ENCODE measurements around the gene GFRA1. TPM values are rescaled to one million over a fixed set of nuclear protein-coding genes. Genes with fewer than 3 reads are reported as not detected.

The GFRA1 gene
- total and polyA plus RNA-seq, 2 of the 4 experiments (the other 2 are of a cell fraction), result 9.1 to 9.3 TPM

- H3K36me3 ChIP-seq (ENCODE audit: control insufficient read depth, insufficient read depth, low read length), result no peaks in the 10 kb centered on the region
- H4K8ac ChIP-seq (ENCODE audit: low read depth in 2 of 2, low read length in 2 of 2), result no peak overlapping the region
- H2AK5ac ChIP-seq (ENCODE audit: low read depth, low read length), result no peak overlapping the region
- H3K79me1 ChIP-seq (ENCODE audit: low read depth in 1 of 2, low read length in 2 of 2), result no peaks in the 10 kb centered on the region
- CTCF ChIA-PET, result interaction anchor here (1.1 kb wide), 1 partner anchor 371 kb away, joined by 3 read pairs; no protein-coding TSS in a partner anchor
- no peaks in the 10 kb centered on the region for H4K20me1 ChIP-seq (ENCODE audit: insufficient read depth, low read length)
- no peaks in the 10 kb centered on the region for H3K27me3 ChIP-seq (ENCODE audit: control insufficient read depth, insufficient read depth, low read length)
- H2BK20ac ChIP-seq (ENCODE audit: low read depth, low read length), result no peak overlapping the region
- no peaks in the 10 kb centered on the region for H3K9me1 ChIP-seq (ENCODE audit: insufficient read depth, low read length)
- no peak overlapping the region for H2AK9ac ChIP-seq (replicated peaks; ENCODE audit: low read depth, low read length, poor library complexity)
- no peak overlapping the region for H3K18ac ChIP-seq (ENCODE audit: low read depth, low read length)
- no peak overlapping the region for H3K4me2 ChIP-seq (ENCODE audit: low read depth, low read length)
- H3K4ac ChIP-seq (ENCODE audit: low read depth, low read length), result no peak overlapping the region
- WGBS, 2 experiments (ENCODE audit: extremely low coverage in 2 of 2, insufficient read length in 1 of 2), result no CpG with 5 or more reads among the region's 6 CpGs
- no peak overlapping the region for H3K23ac ChIP-seq (ENCODE audit: low read depth, low read length)
- no peak overlapping the region for H4K5ac ChIP-seq (ENCODE audit: low read depth, low read length)
- in situ Hi-C loops (cut with MboI; ENCODE audit: low sequenced_read_pairs) (no loop called here), intact Hi-C loops (cut with micrococcal nuclease) (loop anchor here (10.0 kb wide), 1 partner anchor 180 kb away; the partner anchor contains the start of gene GFRA1), dilution Hi-C loops (cut with HindIII; ENCODE audit: low sequenced_read_pairs, unreplicated experiment) (no loop called here)
- no peak overlapping the region for H3K4me3 ChIP-seq (ENCODE audit: insufficient read depth, low read depth, low read length)
- H2BK5ac ChIP-seq (ENCODE audit: low read depth, low read length, poor library complexity, severe bottlenecking), result no peak overlapping the region
- no peak overlapping the region for H3K14ac ChIP-seq (replicated peaks; ENCODE audit: low read depth, low read length)
- no peak overlapping the region for H3K56ac ChIP-seq (ENCODE audit: extremely low read depth, insufficient read depth, low read length)
- TF ChIP-seq MAZ (IDR thresholded peaks at IDR 0.05; ENCODE audit: borderline replicate concordance, low read depth, low read length), result no peak
- no peak for TF ChIP-seq CHD1 (IDR thresholded peaks at IDR 0.05; ENCODE audit: low read depth, low read length)
- TF ChIP-seq ELK1 (IDR thresholded peaks at IDR 0.05; ENCODE audit: borderline replicate concordance, low read depth, low read length), result no peak
- no peak for TF ChIP-seq RAD21 (IDR thresholded peaks at IDR 0.05; ENCODE audit: low read length)
- no peak for TF ChIP-seq BHLHE40 (IDR thresholded peaks at IDR 0.05; ENCODE audit: low read depth, low read length)
- no peak for TF ChIP-seq CEBPB (IDR thresholded peaks at IDR 0.05; ENCODE audit: low read depth, low read length)
- no peak for TF ChIP-seq RFX5 (IDR thresholded peaks at IDR 0.05; ENCODE audit: low read depth, low read length)
- TF ChIP-seq MXI1 (IDR thresholded peaks at IDR 0.05; ENCODE audit: borderline replicate concordance, low read depth, low read length), result no peak
- TF ChIP-seq, protein P1, sequence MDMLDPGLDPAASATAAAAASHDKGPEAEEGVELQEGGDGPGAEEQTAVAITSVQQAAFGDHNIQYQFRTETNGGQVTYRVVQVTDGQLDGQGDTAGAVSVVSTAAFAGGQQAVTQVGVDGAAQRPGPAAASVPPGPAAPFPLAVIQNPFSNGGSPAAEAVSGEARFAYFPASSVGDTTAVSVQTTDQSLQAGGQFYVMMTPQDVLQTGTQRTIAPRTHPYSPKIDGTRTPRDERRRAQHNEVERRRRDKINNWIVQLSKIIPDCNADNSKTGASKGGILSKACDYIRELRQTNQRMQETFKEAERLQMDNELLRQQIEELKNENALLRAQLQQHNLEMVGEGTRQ (IDR thresholded peaks at IDR 0.05; ENCODE audit: low read depth, low read length), result no peak
- TF ChIP-seq CTCF (conservative IDR thresholded peaks at IDR 0.05; ENCODE audit: low read depth, low read length), result no peak
- TF ChIP-seq FOS (IDR thresholded peaks at IDR 0.05; ENCODE audit: low read depth, low read length), result no peak
- BruUV-seq (replicated peaks), result no TSS peak
- ATAC-seq (ENCODE audit: low read depth) (no peak), DNase-seq (no peak)
- H4K91ac ChIP-seq (ENCODE audit: insufficient read depth, low read depth, low read length), result no peak overlapping the region
- no peaks in the 10 kb centered on the region for H3K9me3 ChIP-seq (ENCODE audit: control insufficient read depth, insufficient read depth, low read length)
- POLR2A ChIA-PET (ENCODE audit: unreplicated experiment), result no interaction called here
- no peak overlapping the region for H2AFZ ChIP-seq (replicated peaks; ENCODE audit: low read length, poor library complexity)
- H2BK120ac ChIP-seq (ENCODE audit: low read depth, low read length), result no peak overlapping the region
- H3K27ac ChIP-seq (ENCODE audit: insufficient read depth, low read length), result no peak overlapping the region
- H3K9ac ChIP-seq (ENCODE audit: low read depth, low read length), result no peak overlapping the region
- no peak overlapping the region for H2BK15ac ChIP-seq (ENCODE audit: low read depth, low read length)
- no peaks in the 10 kb centered on the region for H3K4me1 ChIP-seq (ENCODE audit: control insufficient read depth, insufficient read depth, low read length)
Measured at GRCh38 chr10:116094356-116094755, 178.7 kb downstream of the GFRA1 start.
